Inflammatory macrophage (primary cell): ENCODE data around the gene MAT1A.

Experiments
- DNase-seq, 2 donors: peaks; one replicate each; pipeline ENCODE4 v3.0.0-alpha.2; 2020 to 2022

MAT1A gene

GRCh38 chr10:80281784-80282765, 7.4 kb downstream of the MAT1A start:
- DNase-seq, result no peak

- peak in 1 of 2 donors; percentile 10 for DNase-seq
Observed at GRCh38 chr10:80281292-80281691, 8.2 kb downstream of the MAT1A start.

- no peak for DNase-seq
Observed at GRCh38 chr10:80280071-80280800, 9.2 kb downstream of the MAT1A start.

- DNase-seq, result no peak
Observed at GRCh38 chr10:80279146-80279545, 10.3 kb downstream of the MAT1A start.

- no peak for DNase-seq
Observed at GRCh38 chr10:80278480-80278879, 11.0 kb downstream of the MAT1A start.

GRCh38 chr10:80277567-80278250, 11.7 kb downstream of the MAT1A start:
- DNase-seq, result no peak

- DNase-seq, result no peak
Observed at GRCh38 chr10:80277016-80277415, 12.4 kb downstream of the MAT1A start.

GRCh38 chr10:80276335-80276734, 13.1 kb downstream of the MAT1A start:
- DNase-seq, result no peak

GRCh38 chr10:80275756-80276155, 13.7 kb downstream of the MAT1A start:
- no peak for DNase-seq

GRCh38 chr10:80275135-80275498, 14.3 kb downstream of the MAT1A start:
- DNase-seq, result no peak

GRCh38 chr10:80274396-80275134, 14.9 kb downstream of the MAT1A start:
- DNase-seq, result no peak

GRCh38 chr10:80273523-80274170, 15.8 kb downstream of the MAT1A start:
- DNase-seq, result no peak

GRCh38 chr10:80272793-80273522, 16.5 kb downstream of the MAT1A start:
- peak in 1 of 2 donors; percentile 6 for DNase-seq

GRCh38 chr10:80271416-80271815, 18.0 kb downstream of the MAT1A start:
- no peak for DNase-seq

GRCh38 chr10:80270887-80271286, 18.6 kb downstream of the MAT1A start:
- DNase-seq, result no peak

GRCh38 chr10:80268938-80269588, 20.4 kb downstream of the MAT1A start:
- DNase-seq, result no peak

- DNase-seq, result peak in 1 of 2 donors; percentile 32
Observed at GRCh38 chr10:80268266-80268665, 21.2 kb downstream of the MAT1A start.

GRCh38 chr10:80266513-80266863, 23.0 kb downstream of the MAT1A start:
- DNase-seq, result no peak

GRCh38 chr10:80265740-80266512, 23.5 kb downstream of the MAT1A start:
- DNase-seq, result no peak
